HG02588 (cell line): ENCODE measurements around the gene RRP36.

Experiments used
- ATAC-seq: cut with Tn5 transposase; IDR thresholded peaks from one replicate; pipeline ENCODE4 v1.9.1; 2021; ENCODE audit warnings: mild to moderate bottlenecking, moderate library complexity; ENCODE audit not compliant: unreplicated experiment

RRP36 gene

DNA sequence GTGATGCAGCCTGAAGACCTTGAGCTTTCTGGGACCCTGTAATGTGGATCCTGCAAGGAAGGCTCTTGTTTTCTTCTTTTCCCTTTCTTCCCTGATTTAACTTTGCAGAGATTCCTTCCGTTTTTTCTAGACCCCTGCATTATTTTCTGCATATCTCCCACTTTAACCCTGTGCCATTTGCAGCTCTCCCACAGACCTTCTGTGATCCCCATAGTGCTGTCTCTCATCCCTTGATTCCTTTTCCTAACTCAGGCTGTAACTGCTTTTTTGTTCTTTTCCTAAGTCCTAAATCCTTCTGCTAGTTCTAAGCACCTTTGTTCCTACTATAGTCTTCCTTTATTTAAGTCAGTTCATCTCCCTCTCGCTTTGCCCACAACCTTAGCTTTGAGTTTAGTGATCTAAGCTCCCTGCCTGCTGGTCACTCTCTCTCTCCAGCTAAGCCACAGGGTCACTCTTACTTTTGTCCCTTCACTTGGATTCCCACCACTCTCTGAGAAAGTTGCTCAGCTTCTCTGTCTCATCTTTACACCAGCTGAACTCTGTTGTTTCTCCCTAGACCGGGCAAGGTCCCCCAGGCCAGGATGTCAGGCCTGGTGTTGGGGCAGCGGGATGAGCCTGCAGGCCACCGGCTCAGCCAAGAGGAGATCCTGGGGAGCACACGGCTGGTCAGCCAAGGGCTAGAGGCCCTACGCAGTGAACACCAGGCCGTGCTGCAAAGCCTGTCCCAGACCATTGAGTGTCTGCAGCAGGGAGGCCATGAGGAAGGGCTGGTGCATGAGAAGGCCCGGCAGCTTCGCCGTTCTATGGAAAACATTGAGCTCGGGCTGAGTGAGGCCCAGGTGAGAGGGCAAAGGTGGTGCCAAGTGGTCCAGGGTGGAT, 39.6 kb downstream of the RRP36 start:
- no peak for ATAC-seq

DNA sequence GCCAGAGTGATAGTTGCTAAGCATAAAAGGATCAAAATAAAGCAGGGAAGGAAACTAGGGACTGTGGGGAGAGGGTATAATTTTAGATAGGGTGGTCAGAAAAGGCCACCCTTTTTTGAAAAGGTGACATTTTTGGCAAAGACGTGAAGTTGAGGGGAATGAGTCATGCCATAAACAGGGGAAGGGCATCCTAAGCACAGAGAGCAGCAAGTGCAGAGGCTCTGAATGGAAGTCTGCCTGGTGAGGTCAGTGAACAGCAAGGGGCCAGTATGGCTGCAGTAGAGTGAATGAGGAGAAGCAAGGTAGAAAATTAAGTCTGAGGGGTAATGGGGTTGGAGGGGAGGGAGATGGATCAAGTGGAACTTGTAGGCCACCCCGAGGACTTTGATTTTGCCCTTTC, 40.4 kb downstream of the RRP36 start:
- no peak for ATAC-seq

DNA sequence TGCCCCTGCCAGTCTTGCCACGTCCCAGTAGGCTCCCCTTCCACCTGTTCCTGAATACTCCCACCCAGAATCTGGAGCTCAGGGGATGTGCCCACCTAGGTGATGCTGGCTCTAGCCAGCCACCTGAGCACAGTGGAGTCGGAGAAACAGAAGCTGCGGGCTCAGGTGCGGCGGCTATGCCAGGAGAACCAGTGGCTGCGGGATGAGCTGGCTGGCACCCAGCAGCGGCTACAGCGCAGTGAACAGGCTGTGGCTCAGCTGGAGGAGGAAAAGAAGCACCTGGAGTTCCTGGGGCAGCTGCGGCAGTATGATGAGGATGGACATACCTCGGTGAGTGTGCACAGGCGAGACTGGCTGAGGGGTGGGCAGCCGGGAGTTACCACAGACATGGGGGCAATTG, 41.4 kb downstream of the RRP36 start:
- ATAC-seq, result no peak

DNA sequence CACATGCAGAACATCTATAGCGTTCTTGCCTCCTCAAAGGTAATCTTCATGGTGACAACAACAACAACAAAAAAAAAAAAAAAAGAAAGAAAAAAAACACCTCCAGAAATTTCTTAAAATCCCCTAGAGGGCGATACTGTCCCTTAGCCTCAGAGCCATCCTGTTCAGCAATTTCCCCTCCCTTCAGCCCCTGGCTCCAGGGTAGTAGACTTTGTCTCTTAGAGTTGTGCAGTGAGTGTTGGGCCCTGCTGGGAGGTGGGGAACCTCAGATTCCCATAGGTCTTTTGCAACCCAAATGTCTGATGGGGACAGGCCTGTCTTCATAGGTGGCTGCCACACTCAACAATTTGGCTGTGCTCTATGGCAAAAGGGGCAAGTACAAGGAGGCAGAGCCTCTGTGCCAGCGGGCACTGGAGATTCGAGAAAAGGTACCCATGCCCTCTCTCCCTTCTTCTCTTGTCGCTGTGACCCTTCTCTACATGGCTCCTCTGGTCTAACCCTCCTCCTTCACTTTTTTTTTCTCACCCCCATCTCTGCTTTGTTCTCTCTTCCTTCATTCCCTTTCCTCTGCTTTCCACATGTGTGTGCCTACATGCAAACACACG, 48.7 kb downstream of the RRP36 start:
- ATAC-seq, result no peak

DNA sequence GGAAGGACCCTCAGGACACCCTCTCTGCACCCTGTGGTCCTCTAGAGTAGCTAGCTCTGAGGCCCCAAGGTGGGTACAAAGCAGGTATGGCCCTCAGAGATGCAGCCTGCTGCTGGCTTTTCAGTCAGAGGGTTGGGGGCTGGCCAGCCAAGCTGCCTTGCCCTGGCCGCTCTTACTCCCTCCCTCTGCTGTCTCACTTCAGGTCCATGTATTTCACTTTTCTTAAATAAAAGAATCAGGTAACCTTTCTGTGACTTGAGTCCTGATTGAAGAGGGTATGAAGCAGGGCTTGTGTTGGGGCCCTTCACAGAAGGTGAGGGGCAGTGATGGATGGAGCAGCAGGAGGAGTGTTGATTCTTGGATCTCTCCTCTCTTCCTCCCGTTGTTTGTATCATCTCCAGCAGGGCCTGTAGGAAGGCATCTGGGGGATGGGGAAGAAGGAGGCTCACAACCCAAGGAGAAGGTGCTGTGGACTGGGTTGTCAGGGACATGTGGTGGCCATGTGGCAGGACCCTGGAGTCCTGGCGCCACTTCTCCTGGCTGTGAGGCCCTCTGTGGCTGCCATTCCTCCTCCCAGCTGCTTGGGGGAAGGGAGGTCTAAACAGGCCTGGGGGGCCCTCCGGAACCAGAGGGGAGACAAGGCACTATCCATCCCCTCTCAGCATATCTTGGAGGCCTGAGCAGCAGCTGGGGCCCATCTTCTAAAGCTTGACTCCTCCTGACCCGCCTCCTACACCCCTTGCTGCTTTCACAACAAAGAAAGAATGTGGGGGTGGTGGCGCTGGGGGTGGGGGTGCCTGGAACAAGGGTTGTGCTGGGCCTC, 53.6 kb downstream of the RRP36 start:
- no peak for ATAC-seq

DNA sequence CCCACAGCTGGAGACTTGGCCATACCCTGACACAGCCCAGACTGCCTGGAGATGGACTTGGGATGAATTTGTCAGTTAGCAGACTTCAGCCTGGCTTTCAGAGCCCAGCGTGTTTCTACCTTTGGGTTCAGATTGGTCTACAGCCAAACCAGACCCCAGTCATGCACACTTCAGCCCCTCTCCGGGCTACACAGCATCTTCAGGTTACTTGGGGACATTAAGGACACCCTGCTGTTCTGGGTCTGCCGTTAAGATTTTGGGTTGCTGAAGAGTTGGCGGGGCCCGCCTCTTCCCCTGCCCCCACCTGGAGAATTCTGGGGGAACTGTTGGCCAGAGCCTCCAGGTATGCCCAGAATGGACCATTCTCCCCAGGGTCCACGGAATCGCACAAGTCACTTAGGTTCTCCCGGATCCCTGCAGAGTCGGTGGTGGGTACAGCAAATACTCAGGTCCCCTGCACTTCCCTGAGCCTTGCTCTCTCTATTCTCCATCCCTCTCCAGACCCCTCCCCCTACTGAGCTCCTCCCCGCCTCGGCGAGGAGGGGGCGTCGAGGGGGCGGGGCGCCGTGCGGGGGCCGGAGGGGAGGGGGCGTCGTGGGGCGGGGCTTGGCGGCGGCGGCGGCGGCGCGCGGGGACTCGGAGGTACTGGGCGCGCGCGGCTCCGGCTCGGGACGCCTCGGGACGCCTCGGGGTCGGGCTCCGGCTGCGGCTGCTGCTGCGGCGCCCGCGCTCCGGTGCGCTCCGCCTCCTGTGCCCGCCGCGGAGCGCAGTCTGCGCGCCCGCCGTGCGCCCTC, 54.4 kb downstream of the RRP36 start, which contains the start of gene PTK7:
Gene PTK7 (plus strand): TSS at position 645 of the 794 bp plus-strand sequence. CDS start 175 bp downstream, outside the sequence.
- no peak for ATAC-seq

DNA sequence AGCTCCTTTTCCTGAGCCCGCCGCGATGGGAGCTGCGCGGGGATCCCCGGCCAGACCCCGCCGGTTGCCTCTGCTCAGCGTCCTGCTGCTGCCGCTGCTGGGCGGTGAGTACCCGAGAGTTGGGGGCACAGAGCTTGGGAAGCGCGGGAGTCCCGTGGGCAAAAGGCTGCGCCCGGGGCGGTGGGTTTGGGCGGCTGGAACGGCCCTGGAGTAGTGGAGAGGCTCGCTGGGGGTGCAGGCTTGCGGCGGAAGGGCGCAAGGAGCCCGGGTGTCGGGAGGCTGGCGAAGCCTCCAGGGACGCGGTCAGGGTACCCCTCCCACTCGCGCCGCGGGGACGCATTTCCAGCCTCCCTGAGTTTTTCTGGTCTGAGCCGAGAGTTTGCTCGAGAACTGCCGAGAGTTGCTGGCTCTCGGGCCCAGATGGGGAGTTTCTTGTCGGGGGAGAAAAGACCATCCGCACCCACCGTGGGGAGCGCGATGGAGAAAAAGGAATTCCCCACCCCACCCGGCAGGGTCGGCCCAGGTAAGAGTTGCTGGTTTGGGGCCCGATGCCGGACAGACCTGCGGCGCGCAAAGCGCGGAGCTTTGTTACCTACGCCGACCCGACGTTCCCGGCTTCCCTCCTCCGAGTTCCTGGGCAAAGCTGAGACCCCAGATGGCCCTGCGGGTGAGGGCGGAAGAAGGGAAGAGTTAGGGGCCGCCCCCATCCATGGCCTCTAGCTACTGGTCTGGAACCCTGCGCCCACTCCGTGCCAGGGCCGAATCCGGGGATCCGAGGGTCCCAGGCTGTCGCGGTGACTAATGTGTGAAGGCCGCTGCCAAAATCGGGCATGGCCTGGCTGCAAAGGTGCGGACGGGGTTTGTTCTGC, 55.3 kb downstream of the RRP36 start:
- ATAC-seq, result no peak

DNA sequence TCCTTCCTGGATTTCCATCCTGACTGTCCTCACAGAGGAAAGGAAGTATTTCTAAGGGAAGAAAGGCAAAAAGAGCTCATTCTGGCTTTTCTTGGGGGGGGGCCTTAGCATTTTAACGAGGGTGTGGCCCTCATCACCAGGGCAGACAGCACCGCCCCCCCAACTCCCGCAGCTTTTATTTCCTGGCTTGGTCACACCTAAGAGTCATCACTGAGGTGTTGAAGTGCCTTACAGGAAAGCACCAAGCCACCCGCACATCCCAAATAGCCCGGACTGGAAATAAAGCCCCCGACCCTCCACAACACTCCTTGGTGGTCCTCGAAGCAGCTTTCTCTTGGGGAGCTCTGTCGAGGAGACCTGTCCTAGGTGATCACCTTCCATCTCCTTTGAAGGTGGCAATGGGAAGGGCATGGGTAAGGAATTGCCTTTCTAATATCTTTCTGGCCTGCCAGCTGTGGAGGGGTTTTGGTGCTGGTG, 55.9 kb downstream of the RRP36 start:
- ATAC-seq, result no peak

DNA sequence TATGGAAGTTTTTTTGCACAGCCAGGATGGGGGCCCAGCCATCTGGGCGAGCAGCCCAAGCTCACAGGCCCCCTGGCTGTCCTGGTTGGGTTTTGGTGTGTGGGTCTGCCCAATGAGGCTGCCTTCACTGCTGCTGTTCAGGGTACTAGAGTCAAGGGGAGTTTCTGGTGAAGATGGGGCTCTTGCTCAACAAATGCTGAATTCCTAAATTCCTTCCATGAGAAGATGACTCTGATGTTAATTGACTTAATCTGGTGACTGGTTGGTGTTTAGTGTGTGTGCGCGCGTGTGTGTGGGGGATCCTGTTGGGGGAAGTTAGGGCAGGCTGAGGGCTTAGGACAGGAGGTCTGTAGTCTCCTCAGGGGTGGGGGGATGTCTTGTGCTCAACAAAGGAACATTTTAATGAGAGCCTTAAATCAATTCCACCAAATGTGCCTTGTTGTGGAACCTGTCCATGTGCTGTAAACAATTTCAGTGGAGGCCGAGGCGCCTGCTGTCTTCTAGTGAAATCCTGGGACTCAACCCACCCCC, 56.6 kb downstream of the RRP36 start:
- no peak for ATAC-seq

DNA sequence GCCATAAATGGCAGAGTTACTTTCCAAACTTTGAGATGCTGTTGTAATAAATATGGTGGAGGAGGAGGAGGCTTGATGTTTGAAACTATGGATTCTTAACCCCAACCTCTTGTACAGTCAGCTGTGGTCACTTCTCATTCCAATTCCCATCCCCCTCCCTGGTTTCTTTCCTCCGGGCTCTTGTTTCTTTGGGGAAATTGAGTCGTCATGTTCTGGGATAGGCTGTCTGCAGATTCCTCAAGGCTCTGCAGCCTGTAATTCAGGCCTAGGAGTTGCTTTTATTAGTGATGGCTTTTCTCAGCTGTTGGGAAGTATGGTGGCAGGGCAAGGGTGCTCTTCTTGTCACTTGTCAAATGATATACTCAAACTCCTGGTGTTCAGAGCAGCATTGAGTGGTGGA, 57.3 kb downstream of the RRP36 start:
- ATAC-seq, result no peak
